H9 (cell line): ENCODE data around the gene PPP1R8. TPM values are rescaled to one million over a fixed set of nuclear protein-coding genes. Genes with fewer than 3 reads are reported as not detected.

Experiments used
- DNase-seq: peaks from one replicate; pipeline ENCODE4 v3.0.0-alpha.2; 2017
- H2AFZ ChIP-seq: one replicate; pipeline ENCODE4 v1.6.1; 2013; ENCODE audit warnings: mild to moderate bottlenecking, low read length, control low read depth, moderate library complexity
- H2AK5ac ChIP-seq: 2 replicates; pipeline ENCODE4 v1.6.1; 2013; ENCODE audit warnings: low read length, control low read depth, mixed read lengths; ENCODE audit not compliant: insufficient read length
- H2BK120ac ChIP-seq: one replicate; pipeline ENCODE4 v1.6.1; 2013; ENCODE audit warnings: low read depth, mild to moderate bottlenecking, low read length, control low read depth, inconsistent platforms; ENCODE audit not compliant: poor library complexity, severe bottlenecking
- H2BK12ac ChIP-seq: 2 replicates; pipeline ENCODE4 v1.6.1; 2013; ENCODE audit warnings: low read length, control low read depth, mixed read lengths, low read depth; ENCODE audit not compliant: insufficient read length
- H2BK15ac ChIP-seq: 2 replicates; pipeline ENCODE4 v1.6.1; 2013; ENCODE audit warnings: low read depth, low read length, control low read depth
- H2BK20ac ChIP-seq: one replicate; pipeline ENCODE4 v1.6.1; 2013; ENCODE audit warnings: low read depth, mild to moderate bottlenecking, low read length, control low read depth, inconsistent platforms; ENCODE audit not compliant: poor library complexity, severe bottlenecking
- H2BK5ac ChIP-seq: 2 replicates; pipeline ENCODE4 v1.6.1; 2013; ENCODE audit warnings: low read length, control low read depth, mixed read lengths; ENCODE audit not compliant: insufficient read length
- H3K14ac ChIP-seq: 2 replicates; pipeline ENCODE4 v1.6.1; 2013; ENCODE audit warnings: low read length, control low read depth; ENCODE audit not compliant: insufficient read depth
- H3K18ac ChIP-seq: 2 replicates; pipeline ENCODE4 v1.6.1; 2013; ENCODE audit warnings: low read depth, mild to moderate bottlenecking, mixed read lengths, low read length, control low read depth; ENCODE audit not compliant: insufficient read length
- H3K23ac ChIP-seq: 2 replicates; pipeline ENCODE4 v1.6.1; 2013; ENCODE audit warnings: low read length, control low read depth, mixed read lengths, low read depth; ENCODE audit not compliant: insufficient read length
- H3K23me2 ChIP-seq: 2 replicates; pipeline ENCODE4 v1.6.1; 2013; ENCODE audit warnings: low read depth, mild to moderate bottlenecking, mixed read lengths, low read length, control low read depth; ENCODE audit not compliant: insufficient read length, poor library complexity, severe bottlenecking
- H3K27ac ChIP-seq: 2 replicates; pipeline ENCODE4 v1.5.1; 2013; ENCODE audit warnings: low read length, control low read depth, mixed read lengths, low read depth; ENCODE audit not compliant: insufficient read length
- H3K27me3 ChIP-seq: 2 replicates; pipeline ENCODE4 v1.6.1; 2013; ENCODE audit warnings: low read length, control low read depth, inconsistent platforms; ENCODE audit not compliant: insufficient read depth
- H3K4ac ChIP-seq: 2 replicates; pipeline ENCODE4 v1.6.1; 2013; ENCODE audit warnings: low read depth, mild to moderate bottlenecking, control low read depth, inconsistent platforms, low read length, moderate library complexity
- H3K4me1 ChIP-seq: 2 replicates; pipeline ENCODE4 v1.6.1; 2013; ENCODE audit warnings: low read length, control low read depth, inconsistent platforms; ENCODE audit not compliant: insufficient read depth
- H3K4me2 ChIP-seq: 2 replicates; pipeline ENCODE4 v1.6.1; 2013; ENCODE audit warnings: low read length, control low read depth, mixed read lengths; ENCODE audit not compliant: insufficient read length, insufficient read depth
- H3K56ac ChIP-seq: 2 replicates; pipeline ENCODE4 v1.6.1; 2013; ENCODE audit warnings: low read depth, mild to moderate bottlenecking, mixed read lengths, low read length, control low read depth; ENCODE audit not compliant: insufficient read length
- H3K79me1 ChIP-seq: 2 replicates; pipeline ENCODE4 v1.6.1; 2013; ENCODE audit warnings: low read depth, mild to moderate bottlenecking, moderate library complexity, low read length, control low read depth, inconsistent platforms; ENCODE audit not compliant: insufficient read depth, poor library complexity, severe bottlenecking
- H3K79me2 ChIP-seq: 2 replicates; pipeline ENCODE4 v1.6.1; 2013; ENCODE audit warnings: low read length, control low read depth, inconsistent platforms; ENCODE audit not compliant: insufficient read depth
- H3K9ac ChIP-seq: 2 replicates; pipeline ENCODE4 v1.6.1; 2013; ENCODE audit warnings: low read length, control low read depth, mixed read lengths; ENCODE audit not compliant: insufficient read length; ENCODE audit errors: extremely low read depth
- H3K9me3 ChIP-seq: one replicate; pipeline ENCODE4 v1.6.1; 2013; ENCODE audit warnings: low read depth, low read length, inconsistent platforms; ENCODE audit not compliant: control insufficient read depth
- H3T11ph ChIP-seq: one replicate; pipeline ENCODE4 v1.6.1; 2013; ENCODE audit warnings: mild to moderate bottlenecking, low read length, control low read depth, inconsistent platforms
- H4K20me1 ChIP-seq: one replicate; pipeline ENCODE4 v1.6.1; 2013; ENCODE audit not compliant: control insufficient read depth, insufficient read length, insufficient read depth
- H4K5ac ChIP-seq: 2 replicates; pipeline ENCODE4 v1.6.1; 2013; ENCODE audit warnings: low read depth, mild to moderate bottlenecking, mixed read lengths, low read length, control low read depth; ENCODE audit not compliant: insufficient read length
- H4K8ac ChIP-seq: replicated peaks from 2 replicates; pipeline ENCODE4 v1.6.1; 2013; ENCODE audit warnings: low read length, control low read depth, mixed read lengths, low read depth; ENCODE audit not compliant: insufficient read length
- H4K91ac ChIP-seq: 2 replicates; pipeline ENCODE4 v1.6.1; 2013; ENCODE audit warnings: low read depth, mild to moderate bottlenecking, moderate library complexity, mixed read lengths, low read length, control low read depth; ENCODE audit not compliant: insufficient read length
- H3K27ac Mint-ChIP-seq, 3 experiments: 2 replicates in 2 of 3; 3 replicates in 1 of 3; pipeline ENCODE4 v1.8.0; 2020 to 2021; ENCODE audit warnings: mixed read lengths in 3 of 3, mild to moderate bottlenecking in 1 of 3, moderate library complexity in 1 of 3
- H3K27me3 Mint-ChIP-seq: 2 replicates; pipeline ENCODE4 v1.8.0; 2021; ENCODE audit warnings: low read depth, mild to moderate bottlenecking, moderate library complexity, mixed read lengths
- H3K36me3 Mint-ChIP-seq, 3 experiments: 2 replicates in 2 of 3; 3 replicates in 1 of 3; pipeline ENCODE4 v1.8.0; 2020 to 2021; ENCODE audit warnings: low read depth in 3 of 3, mixed read lengths in 3 of 3; ENCODE audit not compliant: insufficient read depth in 1 of 3
- H3K4me1 Mint-ChIP-seq, 2 experiments: 2 replicates each; pipeline ENCODE4 v1.8.0; 2020; ENCODE audit warnings: mixed read lengths in 2 of 2
- H3K4me3 Mint-ChIP-seq, 2 experiments: 2 replicates in 1 of 2; 3 replicates in 1 of 2; pipeline ENCODE4 v1.8.0; 2020 to 2021; ENCODE audit warnings: mild to moderate bottlenecking in 2 of 2, mixed read lengths in 2 of 2, moderate library complexity in 1 of 2
- H3K9me3 Mint-ChIP-seq, 2 experiments: 2 replicates in 1 of 2; 3 replicates in 1 of 2; pipeline ENCODE4 v1.8.0; 2020; ENCODE audit warnings: mild to moderate bottlenecking in 2 of 2, mixed read lengths in 2 of 2, moderate library complexity in 1 of 2
- WGBS: extraction: QIAGEN DNeasy Blood & Tissue Kit; methylation state at CpG from one replicate; pipeline ENCODE4 v1.1.7; 2013; ENCODE audit warnings: missing lambda C conversion rate, low lambda C conversion rate, mixed read lengths; ENCODE audit not compliant: insufficient read length; ENCODE audit errors: extremely low coverage; 5-methylcytosine and 5-hydroxymethylcytosine counted together
- total RNA-seq: library from RNA; stranded (reverse); gene quantifications from 2 replicates; pipeline ENCODE4 v1.2.1, GENCODE V29; 2021
- TF ChIP-seq, protein P1 (sequence below): fragments of 200-600 bp; sonication (generic); conservative IDR thresholded peaks from 3 replicates; pipeline ENCODE4 v1.8.0; 2021; ENCODE audit warnings: antibody characterized with exemption, mild to moderate bottlenecking

PPP1R8 gene
- total RNA-seq, 1 experiment from 2014 or later, result 58.8 TPM

DNA sequence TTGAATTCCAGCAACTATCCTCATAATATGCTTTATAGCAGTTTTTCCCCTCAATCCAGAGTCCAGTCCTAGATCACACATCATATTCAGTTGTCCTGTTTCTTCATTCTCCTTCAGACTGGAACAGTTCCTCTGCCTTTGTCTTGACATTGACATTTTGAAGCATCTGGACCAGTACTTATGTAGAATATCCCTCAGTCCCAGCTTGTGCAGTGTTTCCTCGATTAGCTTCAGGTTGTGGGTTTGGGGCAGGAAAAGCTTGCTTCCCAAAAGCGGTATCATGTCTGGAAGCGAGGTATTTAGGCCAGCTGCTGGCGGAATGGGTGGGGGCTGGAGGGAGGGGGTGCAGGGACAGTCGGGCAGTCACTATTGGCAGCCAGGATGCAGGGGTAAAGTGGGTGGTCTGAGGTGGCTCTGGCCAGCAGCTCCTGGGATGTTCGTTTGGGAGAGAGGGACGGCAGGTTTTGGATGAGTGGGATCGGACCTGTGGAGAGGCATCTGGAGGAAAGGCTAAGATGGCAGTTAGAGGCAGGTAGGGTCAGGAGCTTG, 48.3 kb downstream of the PPP1R8 start:
- Histone ChIP-seq H2AFZ (no peak overlapping the region), H3K18ac (no peak overlapping the region), H3K23me2 (no peaks in the 10 kb centered on the region), H3K4me1 (no peaks in the 10 kb centered on the region), H3K79me1 (no peaks in the 10 kb centered on the region), H3K56ac (no peak overlapping the region), H3K4me2 (no peak overlapping the region), H2BK12ac (no peak overlapping the region), H3K27me3 (no peaks in the 10 kb centered on the region), H2BK20ac (no peak overlapping the region), H3K4ac (no peak overlapping the region), H4K91ac (no peak overlapping the region), H4K5ac (no peak overlapping the region), H4K8ac (no peak overlapping the region), H3K27ac (no peak overlapping the region), H3K79me2 (no peaks in the 10 kb centered on the region), H3T11ph (no peak overlapping the region), H2AK5ac (no peak overlapping the region), H2BK15ac (no peak overlapping the region), H3K23ac (no peak overlapping the region), H3K14ac (no peak overlapping the region), H3K9ac (no peak overlapping the region), H3K9me3 (no peaks in the 10 kb centered on the region), H2BK5ac (no peak overlapping the region), H4K20me1 (peaks cover 2% of the 10 kb centered on the region), H2BK120ac (no peak overlapping the region)
- Mint-ChIP-seq H3K4me3 (no peak overlapping the region), H3K36me3 (peaks cover 0 to 40% (median 33%) of the 10 kb centered on the region in 3 experiments), H3K27me3 (no peaks in the 10 kb centered on the region; the same call in 1 of the 2 replicates), H3K27ac (peak overlapping the region in 1 of 3 experiments; percentile 74; a peak in 1 of 7 replicates), H3K4me1 (no peaks in the 10 kb centered on the region), H3K9me3 (no peaks in the 10 kb centered on the region; a peak in 1 of 5 replicates)
- DNase-seq, result no peak
- WGBS, result no CpG with 5 or more reads among the region's 8 CpGs
- TF ChIP-seq, protein P1, sequence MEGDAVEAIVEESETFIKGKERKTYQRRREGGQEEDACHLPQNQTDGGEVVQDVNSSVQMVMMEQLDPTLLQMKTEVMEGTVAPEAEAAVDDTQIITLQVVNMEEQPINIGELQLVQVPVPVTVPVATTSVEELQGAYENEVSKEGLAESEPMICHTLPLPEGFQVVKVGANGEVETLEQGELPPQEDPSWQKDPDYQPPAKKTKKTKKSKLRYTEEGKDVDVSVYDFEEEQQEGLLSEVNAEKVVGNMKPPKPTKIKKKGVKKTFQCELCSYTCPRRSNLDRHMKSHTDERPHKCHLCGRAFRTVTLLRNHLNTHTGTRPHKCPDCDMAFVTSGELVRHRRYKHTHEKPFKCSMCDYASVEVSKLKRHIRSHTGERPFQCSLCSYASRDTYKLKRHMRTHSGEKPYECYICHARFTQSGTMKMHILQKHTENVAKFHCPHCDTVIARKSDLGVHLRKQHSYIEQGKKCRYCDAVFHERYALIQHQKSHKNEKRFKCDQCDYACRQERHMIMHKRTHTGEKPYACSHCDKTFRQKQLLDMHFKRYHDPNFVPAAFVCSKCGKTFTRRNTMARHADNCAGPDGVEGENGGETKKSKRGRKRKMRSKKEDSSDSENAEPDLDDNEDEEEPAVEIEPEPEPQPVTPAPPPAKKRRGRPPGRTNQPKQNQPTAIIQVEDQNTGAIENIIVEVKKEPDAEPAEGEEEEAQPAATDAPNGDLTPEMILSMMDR, result no peak
